ENCODE measurements around the gene HMCN1. TPM values are rescaled to one million over a fixed set of nuclear protein-coding genes. Genes with fewer than 3 reads are reported as not detected.

Gene HMCN1
- total and polyA plus RNA-seq, 9 donors: 1.4 to 26.6 (median 3.8) TPM

DNA sequence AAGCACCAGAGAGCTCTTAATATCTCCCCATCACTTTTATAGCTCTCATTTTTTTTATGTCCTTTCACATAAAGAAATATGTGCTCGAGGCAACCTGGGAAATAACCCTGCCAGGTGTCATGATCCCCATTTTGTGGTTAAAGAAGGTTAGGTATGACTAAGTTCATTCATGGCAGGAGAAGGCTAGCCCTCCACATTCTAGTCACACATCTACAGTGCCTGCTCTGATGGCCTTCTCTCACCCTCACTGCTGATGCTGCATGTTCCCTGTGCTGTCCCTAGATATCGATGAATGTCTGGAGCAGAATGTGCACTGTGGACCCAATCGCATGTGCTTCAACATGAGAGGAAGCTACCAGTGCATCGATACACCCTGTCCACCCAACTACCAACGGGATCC, 453.4 kb downstream of the HMCN1 start:
- 95 to 98% (median 96%) methylated on average over 5 of the region's 5 CpGs for WGBS, 3 donors
- DNase-seq: no peak
- intact Hi-C loops (cut with DNase I): no loop called here
- Histone ChIP-seq H3K9me3 (no peaks in the 10 kb centered on the region), H3K4me1 (ENCODE audit: insufficient read depth) (no peaks in the 10 kb centered on the region), H3K4me3 (no peak overlapping the region), H3K27ac (no peak overlapping the region), H3K27me3 (no peaks in the 10 kb centered on the region), H3K36me3 (no peaks in the 10 kb centered on the region)
- no peak for TF ChIP-seq POLR2A (IDR thresholded peaks at IDR 0.05)
- no peak for TF ChIP-seq EP300 (IDR thresholded peaks at IDR 0.05)
- TF ChIP-seq, protein P1, sequence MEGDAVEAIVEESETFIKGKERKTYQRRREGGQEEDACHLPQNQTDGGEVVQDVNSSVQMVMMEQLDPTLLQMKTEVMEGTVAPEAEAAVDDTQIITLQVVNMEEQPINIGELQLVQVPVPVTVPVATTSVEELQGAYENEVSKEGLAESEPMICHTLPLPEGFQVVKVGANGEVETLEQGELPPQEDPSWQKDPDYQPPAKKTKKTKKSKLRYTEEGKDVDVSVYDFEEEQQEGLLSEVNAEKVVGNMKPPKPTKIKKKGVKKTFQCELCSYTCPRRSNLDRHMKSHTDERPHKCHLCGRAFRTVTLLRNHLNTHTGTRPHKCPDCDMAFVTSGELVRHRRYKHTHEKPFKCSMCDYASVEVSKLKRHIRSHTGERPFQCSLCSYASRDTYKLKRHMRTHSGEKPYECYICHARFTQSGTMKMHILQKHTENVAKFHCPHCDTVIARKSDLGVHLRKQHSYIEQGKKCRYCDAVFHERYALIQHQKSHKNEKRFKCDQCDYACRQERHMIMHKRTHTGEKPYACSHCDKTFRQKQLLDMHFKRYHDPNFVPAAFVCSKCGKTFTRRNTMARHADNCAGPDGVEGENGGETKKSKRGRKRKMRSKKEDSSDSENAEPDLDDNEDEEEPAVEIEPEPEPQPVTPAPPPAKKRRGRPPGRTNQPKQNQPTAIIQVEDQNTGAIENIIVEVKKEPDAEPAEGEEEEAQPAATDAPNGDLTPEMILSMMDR (IDR thresholded peaks at IDR 0.05): no peak

- H3K36me3 ChIP-seq: no peaks in the 10 kb centered on the region
- TF ChIP-seq EP300 (IDR thresholded peaks at IDR 0.05) (no peak), POLR2A (IDR thresholded peaks at IDR 0.05) (no peak)
- TF ChIP-seq, protein P1 (IDR thresholded peaks at IDR 0.05): no peak
- no peak overlapping the region for H3K27ac ChIP-seq
- H3K27me3 ChIP-seq: no peaks in the 10 kb centered on the region
- H3K4me1 ChIP-seq (ENCODE audit: insufficient read depth): no peaks in the 10 kb centered on the region
- H3K9me3 ChIP-seq: no peaks in the 10 kb centered on the region
- DNase-seq: no peak
- H3K4me3 ChIP-seq: no peak overlapping the region
- intact Hi-C loops (cut with DNase I): no loop called here
- 82 to 85% (median 83%) methylated on average over 3 of the region's 3 CpGs for WGBS, 3 donors
Measured at GRCh38 chr1:186188004-186188539, 453.9 kb downstream of the HMCN1 start.

DNA sequence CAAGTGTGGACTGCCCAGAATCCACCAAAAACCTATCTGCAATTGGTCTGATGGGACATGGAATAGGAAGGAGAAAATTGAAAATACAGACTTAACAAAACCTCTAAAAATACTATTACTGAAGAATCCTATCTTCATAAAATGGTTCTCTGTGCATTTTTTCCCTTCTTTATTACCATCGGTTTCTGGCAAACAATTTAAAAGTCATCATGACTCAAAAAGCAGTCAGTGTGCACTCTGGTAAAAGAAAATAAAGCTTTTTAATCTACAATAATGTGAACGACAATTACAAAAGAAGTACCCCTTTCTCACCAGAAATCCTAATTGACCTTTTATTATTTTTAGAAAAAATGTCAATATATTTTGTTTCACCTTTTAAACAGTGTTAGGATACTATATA, 454.5 kb downstream of the HMCN1 start:
- Histone ChIP-seq H3K27me3 (no peaks in the 10 kb centered on the region), H3K4me3 (no peak overlapping the region), H3K27ac (no peak overlapping the region), H3K36me3 (no peaks in the 10 kb centered on the region), H3K4me1 (ENCODE audit: insufficient read depth) (no peaks in the 10 kb centered on the region), H3K9me3 (no peaks in the 10 kb centered on the region)
- intact Hi-C loops (cut with DNase I): no loop called here
- no peak for DNase-seq
- no peak for TF ChIP-seq POLR2A (IDR thresholded peaks at IDR 0.05)
- no peak for TF ChIP-seq EP300 (IDR thresholded peaks at IDR 0.05)
- TF ChIP-seq, protein P1 (IDR thresholded peaks at IDR 0.05): no peak
- 54 to 68% (median 60%) methylated on average over 2 of the region's 2 CpGs for WGBS, 3 donors

DNA sequence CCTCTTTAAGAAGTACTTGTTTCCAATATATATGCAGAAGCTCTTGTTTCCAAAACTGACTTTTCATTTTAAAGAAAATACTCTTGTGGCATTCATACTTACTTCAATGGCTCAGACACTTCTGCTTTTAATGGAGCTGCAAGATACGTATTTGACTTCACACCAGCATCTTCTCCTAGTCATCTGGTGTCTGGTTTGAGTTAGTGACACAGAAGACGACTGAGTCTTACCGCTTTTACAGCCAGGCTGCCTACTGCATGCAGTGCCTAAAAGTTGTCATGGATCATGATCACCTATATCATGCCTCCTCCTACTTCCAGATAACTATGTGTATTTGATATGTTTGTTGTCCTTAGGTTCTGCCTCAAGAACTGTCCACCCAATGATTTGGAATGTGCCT, 455.0 kb downstream of the HMCN1 start:
- Histone ChIP-seq H3K36me3 (no peaks in the 10 kb centered on the region), H3K4me1 (ENCODE audit: insufficient read depth) (no peaks in the 10 kb centered on the region), H3K27ac (no peak overlapping the region), H3K4me3 (no peak overlapping the region), H3K27me3 (no peaks in the 10 kb centered on the region), H3K9me3 (no peaks in the 10 kb centered on the region)
- no peak for DNase-seq
- intact Hi-C loops (cut with DNase I): no loop called here
- WGBS, 3 donors: 95 to 97% (median 97%) methylated on average over 3 of the region's 3 CpGs
- no peak for TF ChIP-seq EP300 (IDR thresholded peaks at IDR 0.05)
- TF ChIP-seq, protein P1 (IDR thresholded peaks at IDR 0.05): no peak
- no peak for TF ChIP-seq POLR2A (IDR thresholded peaks at IDR 0.05)
